Neural crest cell (in vitro differentiated cells): ENCODE results near the gene MVK. TPM values are rescaled to one million over a fixed set of nuclear protein-coding genes. Genes with fewer than 3 reads are reported as not detected.

Experiments used
- DNase-seq: peaks from one replicate; pipeline ENCODE4 v3.0.0; 2021; ENCODE audit warnings: low read depth, mixed read lengths, low spot score
- H3K27ac Mint-ChIP-seq: one replicate; pipeline ENCODE4 v1.8.0; 2021; ENCODE audit warnings: mild to moderate bottlenecking, mixed read lengths; ENCODE audit not compliant: unreplicated experiment
- H3K27me3 Mint-ChIP-seq: 2 replicates; pipeline ENCODE4 v1.8.0; 2021; ENCODE audit warnings: low read depth, mild to moderate bottlenecking, mixed read lengths
- H3K36me3 Mint-ChIP-seq: 2 replicates; pipeline ENCODE4 v1.8.0; 2021; ENCODE audit warnings: low read depth, mild to moderate bottlenecking, mixed read lengths
- H3K4me1 Mint-ChIP-seq: 2 replicates; pipeline ENCODE4 v1.8.0; 2021; ENCODE audit warnings: mixed read lengths
- H3K4me3 Mint-ChIP-seq: one replicate; pipeline ENCODE4 v1.8.0; 2021; ENCODE audit warnings: mild to moderate bottlenecking, mixed read lengths
- H3K9me3 Mint-ChIP-seq: 2 replicates; pipeline ENCODE4 v1.8.0; 2021; ENCODE audit warnings: mixed read lengths
- CTCF ChIP-seq: fragments of 200-600 bp; sonication (generic); conservative IDR thresholded peaks from 2 replicates; pipeline ENCODE4 v1.5.0; 2021; ENCODE audit warnings: antibody characterized with exemption, mild to moderate bottlenecking
- total RNA-seq: library from RNA; stranded (reverse); gene quantifications from 2 replicates; pipeline ENCODE4 v1.2.1, GENCODE V29; 2021

MVK gene
- total RNA-seq, 1 donor from 2014 or later = 59.3 TPM

DNA sequence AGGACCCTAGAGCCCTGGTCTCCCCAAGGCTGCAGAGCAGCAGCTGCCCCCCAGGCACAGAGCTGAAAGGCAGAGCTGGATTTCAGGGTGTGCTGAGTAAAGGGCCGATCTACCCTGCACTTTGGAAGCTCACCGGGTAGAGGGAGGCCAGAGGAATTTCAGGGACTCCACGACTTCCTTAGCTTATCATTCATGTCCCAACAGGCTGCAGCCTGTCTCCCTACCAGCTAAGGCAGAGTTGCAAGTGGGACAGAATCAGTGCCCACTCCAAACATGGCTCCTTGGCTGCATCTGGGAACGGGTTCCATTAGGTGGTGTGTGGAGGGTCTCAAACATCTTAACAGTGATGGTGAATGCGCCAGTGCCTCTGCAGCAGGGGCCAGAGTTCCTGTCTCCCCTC, 27.8 kb upstream of the MVK start:
- Mint-ChIP-seq H3K4me3 (no peak overlapping the region), H3K36me3 (no peaks in the 10 kb centered on the region), H3K27ac (no peak overlapping the region), H3K4me1 (no peaks in the 10 kb centered on the region), H3K27me3 (peaks cover 12% of the 10 kb centered on the region), H3K9me3 (no peaks in the 10 kb centered on the region)
- TF ChIP-seq CTCF = no peak
- DNase-seq = no peak

- Mint-ChIP-seq H3K36me3 (no peaks in the 10 kb centered on the region), H3K27me3 (peaks cover 12% of the 10 kb centered on the region), H3K27ac (no peak overlapping the region), H3K9me3 (no peaks in the 10 kb centered on the region), H3K4me1 (no peaks in the 10 kb centered on the region), H3K4me3 (no peak overlapping the region)
- DNase-seq = no peak
- TF ChIP-seq CTCF = no peak
Observed at GRCh38 chr12:109547286-109547685, 26.3 kb upstream of the MVK start.

GRCh38 chr12:109548258-109548657, 25.3 kb upstream of the MVK start:
- no peaks in the 10 kb centered on the region for H3K4me1 Mint-ChIP-seq
- no peak for DNase-seq
- H3K36me3 Mint-ChIP-seq = no peaks in the 10 kb centered on the region
- no peaks in the 10 kb centered on the region for H3K9me3 Mint-ChIP-seq
- TF ChIP-seq CTCF = no peak
- peaks cover 16% of the 10 kb centered on the region for H3K27me3 Mint-ChIP-seq
- H3K27ac Mint-ChIP-seq = peak overlapping the region; percentile 50
- no peak overlapping the region for H3K4me3 Mint-ChIP-seq

DNA sequence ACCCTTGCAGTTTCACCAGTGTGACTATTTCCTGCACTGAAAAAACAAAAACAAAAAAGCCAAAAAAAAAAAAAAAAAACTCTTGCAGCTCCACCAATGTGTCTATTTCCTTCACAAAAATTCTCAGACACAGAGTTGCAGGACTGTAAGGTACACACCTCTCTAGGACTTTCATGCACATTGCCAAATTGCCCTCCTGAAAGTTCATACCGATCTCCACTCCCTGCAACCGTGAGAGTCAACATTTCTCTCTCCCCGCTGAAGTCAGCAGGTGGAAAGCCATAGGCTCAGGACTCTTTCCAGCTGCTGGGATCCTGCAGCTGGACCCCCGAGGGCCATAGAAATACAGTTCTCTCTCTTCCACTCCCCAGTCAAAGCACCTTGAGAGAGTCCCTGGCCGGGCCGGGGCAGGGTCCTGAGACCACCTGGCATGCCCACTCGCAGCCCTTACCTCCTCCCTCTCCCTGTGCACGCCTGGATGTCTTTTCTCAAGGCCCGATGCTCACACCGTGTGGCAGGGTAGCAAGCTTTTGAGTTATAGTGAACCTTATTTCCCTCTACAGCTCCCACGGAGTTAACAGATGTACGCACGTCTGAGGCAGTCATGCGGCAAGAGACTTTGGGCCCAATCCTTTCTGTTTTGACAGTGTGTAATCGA, 23.9 kb upstream of the MVK start:
- Mint-ChIP-seq H3K4me1 (no peaks in the 10 kb centered on the region), H3K27me3 (peaks cover 17% of the 10 kb centered on the region), H3K9me3 (no peaks in the 10 kb centered on the region), H3K36me3 (no peaks in the 10 kb centered on the region), H3K4me3 (no peak overlapping the region), H3K27ac (no peak overlapping the region)
- no peak for TF ChIP-seq CTCF
- no peak for DNase-seq

DNA sequence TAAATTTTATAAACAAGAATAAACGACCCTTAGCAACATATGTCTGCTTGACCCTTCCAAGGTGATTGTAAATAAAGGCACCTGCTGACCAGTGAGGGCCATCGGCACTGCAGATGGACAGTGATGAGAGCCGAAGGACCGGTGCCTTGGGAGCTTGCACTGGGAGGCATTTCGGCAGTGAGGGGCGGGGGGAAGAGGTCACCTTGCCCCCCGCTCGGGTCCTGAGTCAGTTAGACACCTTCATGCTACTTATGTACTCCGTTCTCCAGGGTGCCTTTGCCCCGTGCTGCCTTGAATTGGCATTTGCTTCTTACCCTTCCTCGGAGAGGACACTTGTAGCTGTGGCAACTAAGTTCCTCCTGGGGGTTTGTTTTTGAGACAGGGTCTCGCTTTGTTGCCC, 23.3 kb upstream of the MVK start:
- DNase-seq = no peak
- H3K27ac Mint-ChIP-seq = no peak overlapping the region
- no peaks in the 10 kb centered on the region for H3K9me3 Mint-ChIP-seq
- H3K4me3 Mint-ChIP-seq = no peak overlapping the region
- H3K27me3 Mint-ChIP-seq = peaks cover 17% of the 10 kb centered on the region
- H3K4me1 Mint-ChIP-seq = no peaks in the 10 kb centered on the region
- TF ChIP-seq CTCF = no peak
- H3K36me3 Mint-ChIP-seq = no peaks in the 10 kb centered on the region

DNA sequence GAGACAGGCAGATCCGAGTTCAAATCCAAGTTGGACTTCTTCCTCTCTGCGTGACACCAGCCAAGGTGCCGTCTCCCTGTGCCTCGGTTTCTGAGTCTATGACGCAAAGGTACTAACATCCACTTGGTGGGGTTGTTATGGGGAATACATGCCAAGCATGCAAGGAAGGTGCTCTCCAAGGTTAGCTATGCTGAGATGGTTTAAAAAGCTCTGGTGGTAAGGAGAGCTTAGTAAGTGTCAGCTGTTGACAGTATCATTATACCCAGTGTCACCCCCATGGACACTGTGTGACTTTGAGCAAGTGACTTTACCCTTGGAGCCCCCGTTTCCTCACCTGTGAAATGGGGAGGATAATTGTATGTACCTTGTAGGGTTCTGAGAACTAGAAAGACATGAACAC, 22.5 kb upstream of the MVK start:
- peaks cover 17% of the 10 kb centered on the region for H3K27me3 Mint-ChIP-seq
- no peak for TF ChIP-seq CTCF
- H3K36me3 Mint-ChIP-seq = no peaks in the 10 kb centered on the region
- DNase-seq = no peak
- H3K27ac Mint-ChIP-seq = no peak overlapping the region
- H3K4me3 Mint-ChIP-seq = no peak overlapping the region
- H3K9me3 Mint-ChIP-seq = no peaks in the 10 kb centered on the region
- H3K4me1 Mint-ChIP-seq = no peaks in the 10 kb centered on the region
